Heart left ventricle (tissue), 16 donors: Measurements from ENCODE around the gene TTLL1. TPM values are rescaled to one million over a fixed set of nuclear protein-coding genes. Genes with fewer than 3 reads are reported as not detected.
A peak's percentile ranks its signal among the peaks of the same experiment; 100 is the strongest.

ENCODE experiments used
- ATAC-seq, 4 donors: fragments of 200-7000 bp; cut with Tn5 transposase; one replicate each; pipeline ENCODE4 v1.9.1; 2020 to 2022; ENCODE audit warnings: moderate library complexity in 4 of 4, mild to moderate bottlenecking in 3 of 4, moderate number of reproducible peaks in 1 of 4
- DNase-seq, 5 donors: peaks; one replicate each; pipeline ENCODE4 v3.0.0-alpha.2; 2020
- H3K27ac ChIP-seq, 12 donors: fragments of 200-600 bp; sonication (generic) in 4 of 12; one replicate each; pipeline versions ENCODE4 v1.5.0 to v1.8.0; 2016 to 2022; ENCODE audit warnings: mild to moderate bottlenecking in 2 of 12
- H3K27me3 ChIP-seq, 9 donors: fragments of 200-600 bp; sonication (generic) in 2 of 9; one replicate each; pipeline versions ENCODE4 v1.5.1 to v1.8.0; 2016 to 2022; ENCODE audit warnings: mild to moderate bottlenecking in 3 of 9
- H3K36me3 ChIP-seq, 9 donors: fragments of 200-600 bp; sonication (generic) in 2 of 9; one replicate each; pipeline versions ENCODE4 v1.5.0 to v1.8.0; 2018 to 2022; ENCODE audit warnings: mild to moderate bottlenecking in 2 of 9
- H3K4me1 ChIP-seq, 12 donors: fragments of 200-600 bp; sonication (generic) in 4 of 12; one replicate each; pipeline versions ENCODE4 v1.5.0 to v1.8.0; 2016 to 2022; ENCODE audit warnings: mild to moderate bottlenecking in 3 of 12
- H3K4me3 ChIP-seq, 12 donors: fragments of 200-600 bp; sonication (generic) in 4 of 12; one replicate each; pipeline versions ENCODE4 v1.5.0 to v1.8.0; 2017 to 2022; ENCODE audit warnings: mild to moderate bottlenecking in 9 of 12, moderate library complexity in 4 of 12
- H3K9me3 ChIP-seq, 12 donors: fragments of 200-600 bp; sonication (generic) in 4 of 12; one replicate each; pipeline versions ENCODE4 v1.5.0 to v1.8.0; 2016 to 2022; ENCODE audit warnings: mild to moderate bottlenecking in 1 of 12
- CTCF ChIP-seq, 12 donors: fragments of 200-600 bp; sonication (generic) in 4 of 12; IDR thresholded peaks; one replicate each; pipeline versions ENCODE4 v1.5.0 to v1.8.0; 2018 to 2022; ENCODE audit warnings: antibody characterized with exemption in 12 of 12, mild to moderate bottlenecking in 5 of 12
- POLR2A ChIP-seq, 2 donors: fragments of 450-650 bp; IDR thresholded peaks; one replicate each; pipeline ENCODE4 v1.6.1; 2017; ENCODE audit warnings: antibody characterized with exemption in 2 of 2, mild to moderate bottlenecking in 2 of 2, moderate library complexity in 2 of 2
- WGBS, 4 donors: extraction: QIAGEN DNeasy Blood & Tissue Kit in 2 of 4; methylation state at CpG; one replicate each; pipeline versions ENCODE4 v1.1.5 to v1.1.7; 2013 to 2018; 5-methylcytosine and 5-hydroxymethylcytosine counted together
- intact Hi-C, 10 donors: fragments of 100-400 bp; cut with DNase I; formaldehyde crosslinking; loops; one replicate each; pipeline versions ENCODE4 v1.11.1 to v1.14.2; 2022
- polyA plus RNA-seq, 2 donors: library from polyadenylated mRNA; stranded (reverse); fragments of 200-250 nt; gene quantifications; one replicate each; pipeline ENCODE4 v1.2.3, GENCODE V29; 2013
- total RNA-seq, 9 donors: library from RNA; depleted of rRNA in 2 of 9; stranded (reverse); fragments of >200 nt in 2 of 9; fragmentation: NEBNext Ultra II Directional in 3 of 9; extraction: Animal tissue kit (Norgen Biotek cat#: 25700) in 3 of 9; gene quantifications; one replicate each; pipeline versions ENCODE4 v1.1.0 to v1.2.4, GENCODE V29; 2016 to 2023
- donor health status: ischemic (EF 13 %, LVEDD 7.1; RV severe dilation, severe dysfunction).
- donor health status: healthy with polysubstance abuse.
- donor health status: DM: no; HTN: yes; CAD: no.
- donor health status: DM: no; HTN: no; CAD: no.
- donor health status: ischemic (EF 25% LVEDD 6.9; RV normal size, moderate dysfunction).
- donor health status: ischemic (EF 25% LVEDD 5.7; RV mildly dilated, moderate dysfunction).
- donor health status: healthy.
- donor health status: DM: yes; HTN: yes; CAD: no.
- donor health status: ischemic (EF 35%, LVEDD 5.7; RV mildly dilated, moderate dysfunction).
- donor health status: nonischemic (EF 11% LVEDD 7.7; RV severe dilation, severe dysfunction).
- donor health status: DM: yes; HTN: yes; CAD: no.
- donor health status: PGD.
- donor health status: ischemic (EF 29% LVEDD 5.4; RV normal size, mild dysfunction).
- donor health status: nonischemic (EF 23%, LVEDD 6.1; RV moderate dilation, normal function).

The TTLL1 gene
- total and polyA plus RNA-seq, 11 donors: 4.4 to 13.2 (median 7.5) TPM

- 29 to 38% (median 33%) methylated on average over 5 of the region's 5 CpGs for WGBS, 4 donors
- DNase-seq (no peak), ATAC-seq (peak in 1 of 4 donors; percentile 1)
- Histone ChIP-seq H3K27me3 (no peaks in the 10 kb centered on the region), H3K9me3 (no peaks in the 10 kb centered on the region), H3K4me3 (peak overlapping the region; percentile 65 to 97 (median 79)), H3K4me1 (peaks cover 0 to 37% (median 11%) of the 10 kb centered on the region in 12 donors), H3K36me3 (no peaks in the 10 kb centered on the region), H3K27ac (peak overlapping the region in 8 of 12 donors; percentile 62 to 79 (median 69))
- no peak for TF ChIP-seq CTCF (IDR thresholded peaks at IDR 0.05)
- TF ChIP-seq POLR2A (IDR thresholded peaks at IDR 0.05): no peak
- intact Hi-C loops: loop anchor here in 5 of 10 donors (2.0 to 10.0 kb wide), 5 partner anchors 51 to 157 kb away; no protein-coding TSS in a partner anchor
Measured at GRCh38 chr22:43015677-43016042, 73.5 kb downstream of the TTLL1 start.

GRCh38 chr22:43014869-43015676 lies 74.1 kb downstream of the TTLL1 start, which contains the start of gene PACSIN2:
Gene PACSIN2 (minus strand): TSS chr22:43015149. CDS start chr22:42912080, 103,069 bp downstream.
- Histone ChIP-seq H3K27me3 (no peaks in the 10 kb centered on the region), H3K27ac (peak within 1 kb of the TSS; percentile 26 to 82 (median 68)), H3K4me3 (peak within 1 kb of the TSS; percentile 65 to 97 (median 79)), H3K36me3 (no peaks in the 10 kb centered on the region), H3K9me3 (no peaks in the 10 kb centered on the region), H3K4me1 (peaks cover 0 to 37% (median 11%) of the 10 kb centered on the region in 12 donors)
- TF ChIP-seq POLR2A (IDR thresholded peaks at IDR 0.05) (peak; percentile 79 to 97), CTCF (IDR thresholded peaks at IDR 0.05) (no peak)
- peak; percentile 100 for DNase-seq
- 0 to 1% (median 1%) methylated on average over 50 to 85 of the region's 85 CpGs for WGBS, 4 donors
- peak; percentile 99 to 100 (median 100) for ATAC-seq
- intact Hi-C loops: loop anchor here in 6 of 10 donors (2.0 to 10.0 kb wide), 7 partner anchors 50 to 156 kb away; no protein-coding TSS in a partner anchor

GRCh38 chr22:43014316-43014868 lies 74.8 kb downstream of the TTLL1 start:
- no peaks in the 10 kb centered on the region for H3K9me3 ChIP-seq
- peak; percentile 40 to 73 (median 49) for DNase-seq
- peak overlapping the region; percentile 65 to 97 (median 79) for H3K4me3 ChIP-seq
- intact Hi-C loops: loop anchor here in 6 of 10 donors (2.0 to 10.0 kb wide), 7 partner anchors 50 to 156 kb away; no protein-coding TSS in a partner anchor
- 0 to 1% (median 1%) methylated on average over 29 to 39 of the region's 39 CpGs for WGBS, 4 donors
- H3K4me1 ChIP-seq: peaks cover 0 to 41% (median 12%) of the 10 kb centered on the region in 12 donors
- peak in 3 of 4 donors; percentile 28 to 47 (median 32) for ATAC-seq
- peak overlapping the region; percentile 26 to 82 (median 68) for H3K27ac ChIP-seq
- no peaks in the 10 kb centered on the region for H3K27me3 ChIP-seq
- H3K36me3 ChIP-seq: no peaks in the 10 kb centered on the region
- no peak for TF ChIP-seq POLR2A (IDR thresholded peaks at IDR 0.05)
- no peak for TF ChIP-seq CTCF (IDR thresholded peaks at IDR 0.05)
